A549 (cell line): ENCODE data around the gene HIVEP3.

ENCODE experiments used
- CEBPB ChIP-seq, 2 experiments: fragments of >200 bp in 1 of 2; sonication (Bioruptor Twin) in 1 of 2; formaldehyde crosslinking in 1 of 2; IDR thresholded peaks; 2 replicates each; pipeline ENCODE4 v1.6.1; 2012 to 2016
- CHD4 ChIP-seq: fragments of 200-600 bp; sonication (generic); IDR thresholded peaks from 2 replicates; pipeline ENCODE4 v1.6.1; 2016; ENCODE audit warnings: antibody characterized with exemption, mild to moderate bottlenecking, borderline replicate concordance
- CTCF ChIP-seq: fragments of >200 bp; sonication (Bioruptor Twin); formaldehyde crosslinking; IDR thresholded peaks from 3 replicates; pipeline ENCODE4 v1.5.1; 2016
- ELK1 ChIP-seq: fragments of 150-350 bp; IDR thresholded peaks from 2 replicates; pipeline ENCODE4 v1.6.1; 2014; ENCODE audit warnings: low read depth, mild to moderate bottlenecking, low read length
- EP300 ChIP-seq, 2 experiments: fragments of >200 bp; sonication (Bioruptor Twin); formaldehyde crosslinking; IDR thresholded peaks; 2 replicates in 1 of 2; 3 replicates in 1 of 2; pipeline ENCODE4 v1.6.1; 2016 to 2017
- HOXB5 ChIP-seq: fragments of 250-450 bp; sonication (Bioruptor Pico); IDR thresholded peaks from 2 replicates; pipeline ENCODE4 v1.5.0; 2020; ENCODE audit warnings: mild to moderate bottlenecking, moderate library complexity
- KDM1A ChIP-seq: fragments of 200-600 bp; sonication (generic); IDR thresholded peaks from 2 replicates; pipeline ENCODE4 v1.6.1; 2016; ENCODE audit warnings: low read depth, mild to moderate bottlenecking
- MAFK ChIP-seq: fragments of 450-650 bp; IDR thresholded peaks from 2 replicates; pipeline ENCODE4 v1.6.1; 2014; ENCODE audit not compliant: partially characterized antibody
- RAD21 ChIP-seq, 2 experiments: fragments of >200 bp in 1 of 2; sonication (Bioruptor Twin) in 1 of 2; formaldehyde crosslinking in 1 of 2; IDR thresholded peaks in 1 of 2; conservative IDR thresholded peaks in 1 of 2; 2 replicates in 1 of 2; 3 replicates in 1 of 2; pipeline ENCODE4 v1.6.1; 2012 to 2018; ENCODE audit warnings: inconsistent platforms in 1 of 2
- SMC3 ChIP-seq: fragments of >200 bp; sonication (Bioruptor Twin); formaldehyde crosslinking; IDR thresholded peaks from 3 replicates; pipeline ENCODE4 v1.6.1; 2018; ENCODE audit warnings: inconsistent platforms
- SREBF2 ChIP-seq: fragments of 450-650 bp; IDR thresholded peaks from 2 replicates; pipeline ENCODE4 v1.6.1; 2014; ENCODE audit warnings: mild to moderate bottlenecking, moderate library complexity
- TP53 ChIP-seq: fragments of 250-450 bp; sonication (Bioruptor Pico); IDR thresholded peaks from 2 replicates; pipeline ENCODE4 v1.5.0; 2021; ENCODE audit warnings: mild to moderate bottlenecking, moderate library complexity

- TF ChIP-seq CTCF, result no peak
- TF ChIP-seq HOXB5 (CRISPR knock-in tag), result no peak
- TF ChIP-seq KDM1A, result no peak
- TF ChIP-seq MAFK, result no peak
- no peak for TF ChIP-seq TP53 (CRISPR knock-in tag)
- no peak for TF ChIP-seq RAD21 (conservative IDR thresholded peaks at IDR 0.05 in 1 of 2, IDR thresholded peaks at IDR 0.05 in 1 of 2)
- no peak for TF ChIP-seq ELK1
- no peak for TF ChIP-seq CHD4
- no peak for TF ChIP-seq SMC3
- TF ChIP-seq EP300 (IDR thresholded peaks at IDR 0.05), result no peak
- TF ChIP-seq SREBF2, result no peak
- TF ChIP-seq CEBPB (IDR thresholded peaks at IDR 0.05), result no peak
Measured at GRCh38 chr1:41620365-41621169, 298.2 kb downstream of the HIVEP3 start.
